AG04450 (cell line): ENCODE data around the gene CAGE1. TPM values are rescaled to one million over a fixed set of nuclear protein-coding genes. Genes with fewer than 3 reads are reported as not detected.
"Not testable (repeated sequence)": the region's sequence is repeated elsewhere in the genome, so short reads cannot be mapped to it uniquely, and the experiment has no call there.

Experiments used
- CTCF ChIA-PET: fragments of 300-600, 350-600 bp; formaldehyde crosslinking; extraction: SDS; loops from one replicate; lab custom pipeline; 2022; ENCODE audit warnings: antibody characterized with exemption, inconsistent platforms; lab: Charles Lee
- POLR2A ChIA-PET: fragments of 350-600 bp; formaldehyde crosslinking; extraction: SDS; loops from one replicate; lab custom pipeline; 2021; ENCODE audit warnings: antibody characterized with exemption, inconsistent platforms; lab: Yijun Ruan, JAX
- DNase-seq: peaks from one replicate; pipeline ENCODE4 v3.0.0-alpha.2; 2011; ENCODE audit warnings: low read depth, low spot score
- H3K27ac ChIP-seq: one replicate; pipeline ENCODE4 v1.5.1; 2012; ENCODE audit warnings: low read depth, low read length, control low read depth
- H3K27me3 ChIP-seq: one replicate; pipeline ENCODE4 v1.6.0; 2012; ENCODE audit warnings: low read length; ENCODE audit not compliant: control insufficient read depth, insufficient read depth
- H3K4me3 ChIP-seq: 2 replicates; pipeline ENCODE4 v1.5.1; 2011; ENCODE audit warnings: mild to moderate bottlenecking, low read depth, low read length, control low read depth
- H3K9me3 ChIP-seq: 2 replicates; pipeline ENCODE4 v1.5.1; 2012; ENCODE audit warnings: low read length; ENCODE audit not compliant: control insufficient read depth, insufficient read depth
- CTCF ChIP-seq: IDR thresholded peaks from 2 replicates; pipeline ENCODE4 v1.5.1; 2011; ENCODE audit warnings: low read depth, low read length, control low read depth, inconsistent platforms
- polyA plus RNA-seq: library from polyadenylated mRNA; depleted of rRNA; stranded (reverse); fragments of >200 nt; gene quantifications from 2 replicates; pipeline ENCODE4 v1.2.3, GENCODE V29; 2011

The CAGE1 gene
- polyA plus RNA-seq, 1 experiment, result not detected

- POLR2A ChIA-PET, result no interaction called here
- H3K27me3 ChIP-seq, result no peaks in the 10 kb centered on the region
Measured at GRCh38 chr6:7373739-7374138, 15.8 kb downstream of the CAGE1 start.

GRCh38 chr6:7367408-7367807 lies 22.1 kb downstream of the CAGE1 start:
- CTCF ChIA-PET, result no interaction called here
- no peak for DNase-seq
- no peak overlapping the region for H3K27ac ChIP-seq
- POLR2A ChIA-PET, result no interaction called here
- H3K4me3 ChIP-seq, result no peak overlapping the region
- H3K9me3 ChIP-seq, result no peaks in the 10 kb centered on the region
- TF ChIP-seq CTCF, result no peak
- H3K27me3 ChIP-seq, result peaks cover 4% of the 10 kb centered on the region

More at GRCh38 chr6:7373739-7374138, 15.8 kb downstream of the CAGE1 start:
- CTCF ChIA-PET, result no interaction called here
- no peak for TF ChIP-seq CTCF
- no peak for DNase-seq
- no peak overlapping the region for H3K4me3 ChIP-seq
- no peaks in the 10 kb centered on the region for H3K9me3 ChIP-seq
- H3K27ac ChIP-seq, result no peak overlapping the region

GRCh38 chr6:7351916-7352315 lies 37.6 kb downstream of the CAGE1 start:
- H3K4me3 ChIP-seq, H3K9me3 ChIP-seq, DNase-seq, H3K27ac ChIP-seq, CTCF ChIA-PET, H3K27me3 ChIP-seq, POLR2A ChIA-PET: not testable (repeated sequence)

- DNase-seq, H3K4me3 ChIP-seq, H3K27ac ChIP-seq, CTCF ChIA-PET, H3K9me3 ChIP-seq, H3K27me3 ChIP-seq, POLR2A ChIA-PET: not testable (repeated sequence)
Measured at GRCh38 chr6:7350591-7350990, 39.0 kb downstream of the CAGE1 start.

GRCh38 chr6:7347551-7347997 lies 42.0 kb downstream of the CAGE1 start:
- H3K4me3 ChIP-seq, POLR2A ChIA-PET, H3K27ac ChIP-seq, DNase-seq, H3K27me3 ChIP-seq, CTCF ChIA-PET, H3K9me3 ChIP-seq: not testable (repeated sequence)

- H3K27ac ChIP-seq, H3K4me3 ChIP-seq, H3K9me3 ChIP-seq, DNase-seq, H3K27me3 ChIP-seq: not testable (repeated sequence)
- ChIA-PET CTCF (interaction anchor here (1.0 kb wide), 1 partner anchor 69 kb away, joined by 3 read pairs; no protein-coding TSS in a partner anchor), POLR2A (interaction anchor here (0.6 kb wide), 1 partner anchor 230 kb away, joined by 3 read pairs; no protein-coding TSS in a partner anchor)
Measured at GRCh38 chr6:7344773-7345450, 44.6 kb downstream of the CAGE1 start.
